Epithelial cell of esophagus (primary cell): Measurements from ENCODE around the gene IFIT1B.
"Not testable (repeated sequence)": the region's sequence is repeated elsewhere in the genome, so short reads cannot be mapped to it uniquely, and the experiment has no call there.

Source experiments
- DNase-seq: peaks from one replicate; pipeline ENCODE4 v3.0.0; 2010; ENCODE audit warnings: low read depth
- H3K4me3 ChIP-seq: 2 replicates; pipeline ENCODE4 v1.5.1; 2011; ENCODE audit warnings: mild to moderate bottlenecking, low read length, control low read depth
- CTCF ChIP-seq: IDR thresholded peaks from 2 replicates; pipeline ENCODE4 v1.5.1; 2011; ENCODE audit warnings: low read depth, mild to moderate bottlenecking, low read length, control low read depth, inconsistent platforms; ENCODE audit not compliant: insufficient read depth; ENCODE audit errors: missing control alignments

Gene IFIT1B

DNA sequence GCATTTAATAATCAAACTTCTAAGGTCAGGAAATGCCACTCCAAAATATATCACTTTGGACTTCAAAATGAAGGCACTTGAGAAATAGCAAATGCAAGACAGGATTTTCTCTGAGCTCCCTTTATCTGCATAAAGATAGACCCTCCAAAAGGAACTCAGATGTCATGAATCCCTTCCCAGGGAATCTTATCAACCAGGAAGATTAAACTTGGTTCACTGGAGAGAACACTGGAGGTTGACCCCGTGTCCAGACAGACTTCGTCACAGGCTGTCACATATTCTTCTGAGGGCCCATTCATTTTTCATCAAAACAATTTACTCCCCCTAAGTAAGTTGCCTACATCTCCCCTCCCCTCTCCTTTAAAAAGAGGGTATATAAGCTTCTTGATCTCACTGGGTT, 28.9 kb upstream of the IFIT1B start:
- TF ChIP-seq CTCF = no peak
- H3K4me3 ChIP-seq = no peak overlapping the region
- no peak for DNase-seq

DNA sequence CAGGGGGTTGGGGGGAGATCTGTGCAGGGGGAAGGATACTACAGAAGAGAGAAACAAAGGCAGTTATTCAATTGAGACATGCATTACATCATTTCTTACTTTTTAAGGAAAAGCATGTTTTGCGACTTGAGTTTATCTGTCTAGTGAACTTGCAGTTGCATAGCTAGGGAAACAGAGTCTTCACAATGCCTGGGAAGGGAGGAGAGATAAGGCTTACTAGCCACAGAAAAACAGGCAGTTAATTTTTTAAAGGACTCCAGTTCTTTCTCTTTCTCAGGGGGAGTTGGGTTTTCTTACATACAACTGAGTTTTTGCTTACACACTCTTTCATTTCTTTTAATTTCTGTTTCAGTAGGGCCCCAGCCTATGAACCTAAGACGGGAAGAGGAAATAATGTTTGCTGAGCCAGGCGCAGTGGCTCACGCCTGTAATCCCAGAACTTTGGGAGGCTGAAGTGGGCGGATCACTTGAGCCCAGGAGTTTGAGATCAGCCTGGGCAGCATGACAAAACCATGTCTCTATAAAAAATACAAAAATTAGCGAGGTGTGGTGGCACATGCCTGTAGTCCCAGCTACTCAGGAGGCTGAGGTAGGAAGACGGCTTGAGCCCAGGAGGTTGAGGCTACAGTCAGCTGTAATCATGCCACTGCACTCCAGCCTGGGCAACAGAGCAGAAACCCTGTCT, 27.1 kb upstream of the IFIT1B start:
- H3K4me3 ChIP-seq, DNase-seq: not testable (repeated sequence)

DNA sequence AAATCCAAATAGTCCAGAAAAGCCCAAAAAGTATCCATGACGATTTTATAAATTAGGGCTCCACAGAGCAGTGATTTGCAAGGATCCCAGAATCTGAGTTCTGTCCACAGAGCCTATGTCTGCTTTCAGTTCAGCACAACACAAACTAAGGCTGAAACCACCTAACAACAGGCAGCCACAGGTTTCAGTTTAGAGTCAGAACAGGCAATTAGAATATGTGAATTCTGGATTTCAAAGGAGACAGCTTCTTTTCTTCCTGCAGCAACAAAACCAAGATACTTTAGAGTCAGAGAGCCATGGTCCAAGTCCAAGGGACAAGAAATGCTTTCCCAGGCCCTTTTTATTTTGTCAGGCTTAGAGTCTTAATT, 26.5 kb upstream of the IFIT1B start:
- DNase-seq = peak; percentile 26
- no peak overlapping the region for H3K4me3 ChIP-seq
- no peak for TF ChIP-seq CTCF

DNA sequence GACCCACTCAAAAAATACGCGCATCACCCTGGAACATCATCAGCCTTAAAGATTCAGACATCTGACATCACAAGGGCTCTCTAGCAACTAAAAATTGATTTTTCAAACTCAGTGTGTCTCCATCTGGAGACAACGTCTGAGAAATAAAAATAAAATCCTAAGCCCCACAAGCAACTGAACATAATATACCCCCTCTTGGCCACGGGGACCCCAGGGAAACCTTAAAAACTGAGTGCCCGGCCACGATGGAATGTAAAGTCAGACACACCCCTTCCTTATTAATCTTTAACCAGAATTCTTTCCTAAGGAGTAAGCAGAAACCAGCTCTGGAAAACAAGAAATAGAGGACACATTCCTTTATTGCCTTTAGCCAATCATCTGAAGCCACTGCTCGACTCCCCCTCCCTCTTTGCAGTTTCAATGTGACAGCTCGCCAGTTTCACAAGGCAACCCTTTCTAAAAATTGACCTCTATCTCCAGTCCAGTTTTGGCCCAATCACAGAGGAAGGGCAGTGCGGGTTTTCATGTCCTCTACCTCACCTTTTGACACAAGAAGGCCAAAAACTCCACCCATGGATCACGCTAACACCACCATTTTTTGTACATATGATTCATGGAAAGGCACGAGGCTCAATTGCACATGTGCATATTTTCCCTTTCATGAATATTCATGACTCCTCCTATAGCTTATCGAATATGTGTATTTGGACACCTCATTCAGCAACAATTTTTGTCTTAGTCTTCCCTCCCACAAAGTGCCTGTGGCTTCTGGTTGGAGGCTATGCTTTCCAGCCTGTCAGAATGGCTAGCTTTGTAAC, 25.9 kb upstream of the IFIT1B start:
- peak; percentile 87 for DNase-seq
- H3K4me3 ChIP-seq = no peak overlapping the region
- no peak for TF ChIP-seq CTCF

- no peak for DNase-seq
- no peak overlapping the region for H3K4me3 ChIP-seq
- TF ChIP-seq CTCF = no peak
These were observed 25.1 kb upstream of the IFIT1B start for GRCh38 chr10:89352802-89353201.

DNA sequence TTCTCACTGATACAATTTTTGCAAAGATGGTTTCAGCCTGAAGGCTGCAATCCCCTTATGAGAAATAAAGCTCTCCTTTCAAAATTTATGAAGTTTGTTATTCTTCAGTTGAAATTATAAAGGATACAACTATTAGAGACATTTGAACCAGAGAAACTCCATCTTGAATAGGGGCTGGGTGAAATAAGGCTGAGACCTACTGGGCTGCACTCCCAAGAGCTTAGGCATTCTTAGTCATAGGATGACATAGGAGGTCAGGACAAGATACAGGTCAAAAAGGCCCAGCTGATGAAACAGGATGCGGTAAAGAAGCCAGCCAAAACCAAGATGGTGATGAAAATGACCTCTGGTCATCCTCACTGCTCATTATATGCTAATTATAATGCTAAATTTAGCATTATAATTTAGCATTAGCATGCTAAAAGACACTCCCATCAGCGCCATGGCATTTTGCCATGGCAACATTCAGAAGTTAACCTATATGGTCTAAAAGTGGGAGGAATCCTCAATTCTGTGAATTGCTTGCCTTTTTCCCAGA, 22.4 kb upstream of the IFIT1B start:
- peak; percentile 31 for DNase-seq
- no peak for TF ChIP-seq CTCF
- H3K4me3 ChIP-seq = no peak overlapping the region

DNA sequence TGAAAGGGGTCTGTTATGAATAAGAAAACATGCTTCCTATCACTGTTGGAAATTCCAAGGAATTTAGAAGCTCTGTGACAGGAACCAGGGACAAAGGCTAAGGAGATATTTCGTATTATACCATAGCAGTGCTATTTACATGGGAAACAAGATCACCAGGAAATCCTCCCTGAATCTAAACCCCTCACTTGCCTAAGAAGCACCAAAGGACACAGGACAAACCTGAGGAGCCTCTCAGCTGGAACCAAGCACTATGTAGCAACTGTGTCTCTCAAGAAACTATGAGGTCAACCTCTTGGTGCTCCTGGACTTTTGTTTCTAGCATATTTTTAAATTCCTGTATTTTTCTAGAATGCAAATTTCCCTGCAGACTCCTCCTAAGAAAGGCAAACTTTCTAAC, 20.8 kb upstream of the IFIT1B start:
- H3K4me3 ChIP-seq = no peak overlapping the region
- no peak for TF ChIP-seq CTCF
- DNase-seq = no peak
